Hepatocyte (in vitro differentiated cells): ENCODE measurements around the gene PIGU. TPM values are rescaled to one million over a fixed set of nuclear protein-coding genes. Genes with fewer than 3 reads are reported as not detected.
A peak's percentile ranks its signal among the peaks of the same experiment; 100 is the strongest.

Experiments
- DNase-seq: peaks from one replicate; pipeline ENCODE4 v3.0.0-alpha.2; 2016; ENCODE audit warnings: low spot score
- H2AFZ ChIP-seq: fragments of 200-600 bp; sonication (generic); 2 replicates; pipeline ENCODE4 v1.6.0; 2016; ENCODE audit warnings: antibody characterized with exemption, mild to moderate bottlenecking
- H3K27ac ChIP-seq: fragments of 200-600 bp; sonication (generic); 2 replicates; pipeline ENCODE4 v1.5.1; 2016; ENCODE audit warnings: mild to moderate bottlenecking
- H3K27me3 ChIP-seq: fragments of 200-600 bp; sonication (generic); 2 replicates; pipeline ENCODE4 v1.6.1; 2016
- H3K36me3 ChIP-seq: fragments of 200-600 bp; sonication (generic); replicated peaks from 2 replicates; pipeline ENCODE4 v1.5.1; 2016; ENCODE audit warnings: low read depth; ENCODE audit not compliant: insufficient read depth
- H3K4me1 ChIP-seq: fragments of 200-600 bp; sonication (generic); 2 replicates; pipeline ENCODE4 v1.5.1; 2016; ENCODE audit warnings: mild to moderate bottlenecking, moderate library complexity; ENCODE audit not compliant: insufficient read depth
- H3K4me2 ChIP-seq: fragments of 200-600 bp; sonication (generic); 2 replicates; pipeline ENCODE4 v1.6.0; 2016
- H3K4me3 ChIP-seq: fragments of 200-600 bp; sonication (generic); 2 replicates; pipeline ENCODE4 v1.5.1; 2016; ENCODE audit warnings: mild to moderate bottlenecking
- H3K79me2 ChIP-seq: fragments of 200-600 bp; sonication (generic); 2 replicates; pipeline ENCODE4 v1.6.0; 2017; ENCODE audit warnings: mild to moderate bottlenecking
- H3K9me2 ChIP-seq: fragments of 200-600 bp; sonication (generic); replicated peaks from 2 replicates; pipeline ENCODE4 v1.6.0; 2017; ENCODE audit warnings: mild to moderate bottlenecking; ENCODE audit not compliant: insufficient read depth
- H3K9me3 ChIP-seq: fragments of 200-600 bp; sonication (generic); 2 replicates; pipeline ENCODE4 v1.5.1; 2016; ENCODE audit warnings: low read depth, mild to moderate bottlenecking
- H4K20me1 ChIP-seq: fragments of 200-600 bp; sonication (generic); 2 replicates; pipeline ENCODE4 v1.6.0; 2016; ENCODE audit warnings: mild to moderate bottlenecking; ENCODE audit not compliant: insufficient read depth, poor library complexity, severe bottlenecking
- EZH2 ChIP-seq: fragments of 200-600 bp; sonication (generic); IDR thresholded peaks from 2 replicates; pipeline ENCODE4 v1.6.1; 2016; ENCODE audit warnings: antibody characterized with exemption, mild to moderate bottlenecking, borderline replicate concordance
- EZH2phosphoT487 ChIP-seq: fragments of 200-600 bp; sonication (generic); IDR thresholded peaks from one replicate; pipeline ENCODE4 v1.6.1; 2018; ENCODE audit warnings: antibody characterized with exemption, mild to moderate bottlenecking, low read depth, moderate library complexity; ENCODE audit not compliant: unreplicated experiment, severe bottlenecking
- WGBS: methylation state at CpG from one replicate; pipeline ENCODE4 v1.1.6; 2016; ENCODE audit warnings: low lambda C conversion rate; ENCODE audit errors: missing lambda C conversion rate; 5-methylcytosine and 5-hydroxymethylcytosine counted together
- polyA plus RNA-seq: library from polyadenylated mRNA; unstranded; fragments of >200 nt; fragmentation: Nextera tagmentation; extraction: Ambion mirVana; gene quantifications from 2 replicates; pipeline ENCODE4 v1.2.1, GENCODE V29; 2016
- total RNA-seq: library from RNA; depleted of rRNA; stranded (reverse); fragments of >200 nt; gene quantifications from 2 replicates; pipeline ENCODE4 v1.2.3, GENCODE V29; 2014
- TF ChIP-seq, protein P1 (sequence below): fragments of 200-600 bp; sonication (generic); IDR thresholded peaks from 2 replicates; pipeline ENCODE4 v1.5.1; 2016; ENCODE audit warnings: antibody characterized with exemption, mild to moderate bottlenecking; ENCODE audit not compliant: poor library complexity

The PIGU gene
- total and polyA plus RNA-seq, 2 experiments from 2014 or later: 19.3 to 31.5 TPM

DNA sequence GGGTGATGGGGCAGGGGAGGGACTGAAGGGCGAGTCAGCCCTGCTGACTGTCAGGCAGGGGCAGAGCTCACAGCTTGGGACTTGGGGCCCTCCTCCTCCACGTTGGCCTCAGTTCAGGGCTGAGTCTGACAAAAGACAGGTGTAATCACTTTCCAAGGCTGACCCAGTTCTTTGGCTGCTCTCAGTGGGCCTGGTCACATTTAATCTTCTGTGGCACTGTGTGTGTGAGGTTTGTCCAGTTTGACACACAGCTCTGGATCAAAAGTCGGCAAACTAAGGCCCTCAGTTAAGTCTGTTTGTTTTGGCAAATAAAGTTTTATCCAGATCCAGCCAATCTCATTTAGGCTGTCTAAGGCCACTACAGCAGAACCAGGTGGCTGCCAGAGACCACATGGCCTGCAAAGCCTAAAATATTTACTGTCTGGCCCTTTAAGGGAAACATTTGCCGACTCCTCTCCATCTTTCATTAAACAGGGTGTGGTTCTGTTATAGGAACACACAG is 123.5 kb downstream of the PIGU start:
- WGBS: 61% methylated on average over 4 of the region's 4 CpGs
- DNase-seq: no peak
- Histone ChIP-seq H3K4me2 (no peak overlapping the region), H2AFZ (no peak overlapping the region), H3K9me3 (no peaks in the 10 kb centered on the region), H3K4me3 (no peak overlapping the region), H3K36me3 (no peaks in the 10 kb centered on the region), H3K79me2 (no peaks in the 10 kb centered on the region), H3K27me3 (no peaks in the 10 kb centered on the region), H3K9me2 (no peaks in the 10 kb centered on the region), H4K20me1 (no peaks in the 10 kb centered on the region), H3K27ac (peak overlapping the region; percentile 27), H3K4me1 (peaks cover 6% of the 10 kb centered on the region)
- no peak for TF ChIP-seq EZH2phosphoT487
- no peak for TF ChIP-seq EZH2
- TF ChIP-seq, protein P1, sequence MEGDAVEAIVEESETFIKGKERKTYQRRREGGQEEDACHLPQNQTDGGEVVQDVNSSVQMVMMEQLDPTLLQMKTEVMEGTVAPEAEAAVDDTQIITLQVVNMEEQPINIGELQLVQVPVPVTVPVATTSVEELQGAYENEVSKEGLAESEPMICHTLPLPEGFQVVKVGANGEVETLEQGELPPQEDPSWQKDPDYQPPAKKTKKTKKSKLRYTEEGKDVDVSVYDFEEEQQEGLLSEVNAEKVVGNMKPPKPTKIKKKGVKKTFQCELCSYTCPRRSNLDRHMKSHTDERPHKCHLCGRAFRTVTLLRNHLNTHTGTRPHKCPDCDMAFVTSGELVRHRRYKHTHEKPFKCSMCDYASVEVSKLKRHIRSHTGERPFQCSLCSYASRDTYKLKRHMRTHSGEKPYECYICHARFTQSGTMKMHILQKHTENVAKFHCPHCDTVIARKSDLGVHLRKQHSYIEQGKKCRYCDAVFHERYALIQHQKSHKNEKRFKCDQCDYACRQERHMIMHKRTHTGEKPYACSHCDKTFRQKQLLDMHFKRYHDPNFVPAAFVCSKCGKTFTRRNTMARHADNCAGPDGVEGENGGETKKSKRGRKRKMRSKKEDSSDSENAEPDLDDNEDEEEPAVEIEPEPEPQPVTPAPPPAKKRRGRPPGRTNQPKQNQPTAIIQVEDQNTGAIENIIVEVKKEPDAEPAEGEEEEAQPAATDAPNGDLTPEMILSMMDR: no peak

DNA sequence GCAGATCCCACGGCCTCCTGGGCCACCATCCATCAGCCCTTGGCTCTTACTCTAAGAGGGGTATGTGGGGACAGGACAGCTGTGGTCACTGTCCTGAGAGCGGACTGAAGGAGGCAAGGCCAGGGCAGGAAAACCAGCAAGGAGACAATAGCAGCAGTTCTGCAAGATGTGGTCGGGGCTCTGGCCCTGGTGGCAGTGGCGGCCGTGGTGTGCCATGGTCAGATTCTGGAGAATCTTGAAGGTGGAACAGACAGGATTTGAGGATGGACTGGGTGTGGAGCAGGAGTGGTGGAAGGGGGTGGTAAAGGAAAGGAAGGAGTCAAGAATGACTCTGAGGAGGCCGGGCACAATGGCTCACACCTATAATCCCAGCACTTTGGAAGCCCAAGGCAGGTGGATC is 124.3 kb downstream of the PIGU start:
- H3K9me2 ChIP-seq: no peaks in the 10 kb centered on the region
- 97% methylated on average over 6 of the region's 6 CpGs for WGBS
- H3K4me3 ChIP-seq: no peak overlapping the region
- H3K4me1 ChIP-seq: peaks cover under 1% of the 10 kb centered on the region
- no peak overlapping the region for H2AFZ ChIP-seq
- DNase-seq: no peak
- no peaks in the 10 kb centered on the region for H4K20me1 ChIP-seq
- no peaks in the 10 kb centered on the region for H3K27me3 ChIP-seq
- H3K36me3 ChIP-seq: no peaks in the 10 kb centered on the region
- no peaks in the 10 kb centered on the region for H3K79me2 ChIP-seq
- no peak overlapping the region for H3K27ac ChIP-seq
- H3K9me3 ChIP-seq: no peaks in the 10 kb centered on the region
- no peak for TF ChIP-seq EZH2phosphoT487
- TF ChIP-seq, protein P1: no peak
- no peak for TF ChIP-seq EZH2
- no peak overlapping the region for H3K4me2 ChIP-seq

DNA sequence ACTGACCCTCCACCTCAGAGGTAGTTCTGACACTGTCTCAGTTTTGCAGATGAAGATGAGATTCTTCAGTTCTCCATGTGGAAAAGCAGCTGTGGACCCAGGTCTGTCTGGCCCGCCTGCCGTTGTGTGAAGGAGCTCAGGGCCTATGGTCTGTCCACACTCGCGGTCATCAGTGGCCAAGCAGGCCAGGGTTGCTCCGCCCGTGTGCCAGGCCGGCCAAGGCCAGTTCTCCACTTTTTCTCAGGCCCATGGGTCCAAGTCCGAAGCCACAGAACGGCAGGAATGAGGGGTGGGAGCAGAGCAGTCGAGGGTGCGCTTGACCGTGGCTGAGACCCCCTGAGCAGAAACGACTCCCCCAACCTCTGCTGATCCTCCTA is 127.0 kb downstream of the PIGU start:
- Histone ChIP-seq H3K27ac (no peak overlapping the region), H3K79me2 (no peaks in the 10 kb centered on the region), H3K9me2 (no peaks in the 10 kb centered on the region), H4K20me1 (no peaks in the 10 kb centered on the region), H3K4me3 (no peak overlapping the region), H2AFZ (no peak overlapping the region), H3K27me3 (no peaks in the 10 kb centered on the region), H3K4me2 (no peak overlapping the region), H3K36me3 (no peaks in the 10 kb centered on the region), H3K9me3 (no peaks in the 10 kb centered on the region), H3K4me1 (no peaks in the 10 kb centered on the region)
- 95% methylated on average over 13 of the region's 13 CpGs for WGBS
- no peak for DNase-seq
- TF ChIP-seq EZH2: no peak
- TF ChIP-seq, protein P1: no peak
- TF ChIP-seq EZH2phosphoT487: no peak
